Ovary (tissue), 9 donors: Measurements from ENCODE around the gene RELL2. TPM values are rescaled to one million over a fixed set of nuclear protein-coding genes. Genes with fewer than 3 reads are reported as not detected.

Experiments used
- DNase-seq, 5 donors: peaks; one replicate each; pipeline ENCODE4 v3.0.0-alpha.2; 2019 to 2020
- H3K27ac ChIP-seq, 2 donors: fragments of 200-600 bp; one replicate each; pipeline versions ENCODE4 v1.5.1 to v1.8.0; 2019 to 2022
- H3K27me3 ChIP-seq: fragments of 200-600 bp; one replicate; pipeline ENCODE4 v1.8.0; 2022
- H3K36me3 ChIP-seq: fragments of 200-600 bp; sonication (generic); one replicate; pipeline ENCODE4 v1.5.1; 2019
- H3K4me1 ChIP-seq: one replicate; pipeline ENCODE4 v1.8.1; 2013; ENCODE audit warnings: mild to moderate bottlenecking, moderate library complexity; ENCODE audit not compliant: insufficient read depth
- H3K4me3 ChIP-seq: fragments of 200-600 bp; sonication (generic); one replicate; pipeline ENCODE4 v1.5.1; 2017
- H3K9me3 ChIP-seq, 2 donors: fragments of 200-600 bp in 1 of 2; sonication (generic) in 1 of 2; one replicate each; pipeline versions ENCODE4 v1.5.1 to v1.8.1; 2013 to 2019; ENCODE audit warnings: mild to moderate bottlenecking in 1 of 2, moderate library complexity in 1 of 2
- EP300 ChIP-seq: sonication (generic); formaldehyde crosslinking; IDR thresholded peaks from one replicate; pipeline ENCODE4 v1.6.1; 2017; ENCODE audit warnings: antibody characterized with exemption
- POLR2A ChIP-seq: fragments of 450-650 bp; IDR thresholded peaks from one replicate; pipeline ENCODE4 v1.6.1; 2017; ENCODE audit warnings: antibody characterized with exemption, mild to moderate bottlenecking, moderate library complexity
- WGBS, 3 donors: extraction: QIAGEN DNeasy Blood & Tissue Kit in 1 of 3; methylation state at CpG; one replicate each; pipeline versions ENCODE4 v1.1.5 to v1.1.7; 2013 to 2017; 5-methylcytosine and 5-hydroxymethylcytosine counted together
- intact Hi-C, 4 donors: fragments of 100-400 bp; cut with DNase I; formaldehyde crosslinking; loops; one replicate each; pipeline versions ENCODE4 v1.11.0 to v1.15.1; 2022 to 2023
- polyA plus RNA-seq, 2 donors: library from polyadenylated mRNA; stranded (reverse); fragments of 200-250 nt in 1 of 2; fragments of 350-450 nt in 1 of 2; fragmentation: Illumina TruSeq in 1 of 2; extraction: RNeasy Lipid Tissue Mini Kit (QIAGEN cat#74804) in 1 of 2; gene quantifications; one replicate each; pipeline ENCODE4 v1.2.3, GENCODE V29; 2013 to 2014
- total RNA-seq, 7 donors: library from RNA; depleted of rRNA in 2 of 7; stranded (reverse); fragments of >200 nt in 2 of 7; fragmentation: NEBNext Ultra II Directional in 3 of 7; extraction: Animal tissue kit (Norgen Biotek cat#: 25700) in 3 of 7; gene quantifications; one replicate each; pipeline versions ENCODE4 v1.1.0 to v1.2.4, GENCODE V29; 2016 to 2023
- TF ChIP-seq, protein P1 (sequence below), 3 donors: fragments of 450-650 bp in 2 of 3; fragments of 200-600 bp in 1 of 3; IDR thresholded peaks; one replicate each; pipeline versions ENCODE4 v1.5.1 to v1.8.0; 2016 to 2022; ENCODE audit warnings: antibody characterized with exemption in 3 of 3, mild to moderate bottlenecking in 1 of 3
- donor health status: DM: no; HTN: no; CAD: no; lungs with moderate emphysema.
- donor health status: DM: no; HTN: no; CAD: no.
- donor health status: Bipolar disorder and iron deficiency.
- donor health status: DM: yes; HTN: yes; CAD: no.
- donor health status: DM: no; HTN: no; CAD: no.
- donor health status: DM: yes; HTN: yes; CAD: no.

The RELL2 gene
- total and polyA plus RNA-seq, 9 donors: 0.58 to 3.0 (median 1.6) TPM; not detected in 1

DNA sequence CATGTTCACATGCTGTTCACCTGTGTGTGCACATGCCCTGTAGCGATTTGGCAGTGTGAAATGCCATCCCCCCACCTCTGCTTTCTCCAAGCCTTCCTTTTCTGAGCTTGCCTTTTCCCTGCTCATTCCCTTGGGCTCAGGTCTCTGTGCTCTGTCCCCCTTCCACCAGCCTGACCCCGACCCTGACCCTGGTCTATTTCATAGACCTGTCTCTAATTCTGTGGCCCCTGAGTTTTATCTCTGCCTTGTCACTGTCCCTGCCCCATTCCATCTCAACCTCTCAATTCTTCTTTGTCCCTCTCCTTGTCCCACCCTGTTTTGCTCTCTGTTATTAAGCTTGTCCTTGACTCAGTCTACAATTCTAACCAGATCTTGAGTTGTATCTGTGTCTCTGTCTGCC is 44.5 kb downstream of the RELL2 start:
- no peak for DNase-seq
- Histone ChIP-seq H3K9me3 (no peaks in the 10 kb centered on the region), H3K4me3 (peak overlapping the region; percentile 49), H3K4me1 (no peaks in the 10 kb centered on the region), H3K27me3 (no peaks in the 10 kb centered on the region), H3K27ac (no peak overlapping the region), H3K36me3 (no peaks in the 10 kb centered on the region)
- 72 to 80% (median 77%) methylated on average over 2 of the region's 2 CpGs for WGBS, 3 donors
- intact Hi-C loops: no loop called here
- no peak for TF ChIP-seq EP300
- TF ChIP-seq POLR2A: no peak
- TF ChIP-seq, protein P1, sequence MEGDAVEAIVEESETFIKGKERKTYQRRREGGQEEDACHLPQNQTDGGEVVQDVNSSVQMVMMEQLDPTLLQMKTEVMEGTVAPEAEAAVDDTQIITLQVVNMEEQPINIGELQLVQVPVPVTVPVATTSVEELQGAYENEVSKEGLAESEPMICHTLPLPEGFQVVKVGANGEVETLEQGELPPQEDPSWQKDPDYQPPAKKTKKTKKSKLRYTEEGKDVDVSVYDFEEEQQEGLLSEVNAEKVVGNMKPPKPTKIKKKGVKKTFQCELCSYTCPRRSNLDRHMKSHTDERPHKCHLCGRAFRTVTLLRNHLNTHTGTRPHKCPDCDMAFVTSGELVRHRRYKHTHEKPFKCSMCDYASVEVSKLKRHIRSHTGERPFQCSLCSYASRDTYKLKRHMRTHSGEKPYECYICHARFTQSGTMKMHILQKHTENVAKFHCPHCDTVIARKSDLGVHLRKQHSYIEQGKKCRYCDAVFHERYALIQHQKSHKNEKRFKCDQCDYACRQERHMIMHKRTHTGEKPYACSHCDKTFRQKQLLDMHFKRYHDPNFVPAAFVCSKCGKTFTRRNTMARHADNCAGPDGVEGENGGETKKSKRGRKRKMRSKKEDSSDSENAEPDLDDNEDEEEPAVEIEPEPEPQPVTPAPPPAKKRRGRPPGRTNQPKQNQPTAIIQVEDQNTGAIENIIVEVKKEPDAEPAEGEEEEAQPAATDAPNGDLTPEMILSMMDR (IDR thresholded peaks at IDR 0.05): no peak

DNA sequence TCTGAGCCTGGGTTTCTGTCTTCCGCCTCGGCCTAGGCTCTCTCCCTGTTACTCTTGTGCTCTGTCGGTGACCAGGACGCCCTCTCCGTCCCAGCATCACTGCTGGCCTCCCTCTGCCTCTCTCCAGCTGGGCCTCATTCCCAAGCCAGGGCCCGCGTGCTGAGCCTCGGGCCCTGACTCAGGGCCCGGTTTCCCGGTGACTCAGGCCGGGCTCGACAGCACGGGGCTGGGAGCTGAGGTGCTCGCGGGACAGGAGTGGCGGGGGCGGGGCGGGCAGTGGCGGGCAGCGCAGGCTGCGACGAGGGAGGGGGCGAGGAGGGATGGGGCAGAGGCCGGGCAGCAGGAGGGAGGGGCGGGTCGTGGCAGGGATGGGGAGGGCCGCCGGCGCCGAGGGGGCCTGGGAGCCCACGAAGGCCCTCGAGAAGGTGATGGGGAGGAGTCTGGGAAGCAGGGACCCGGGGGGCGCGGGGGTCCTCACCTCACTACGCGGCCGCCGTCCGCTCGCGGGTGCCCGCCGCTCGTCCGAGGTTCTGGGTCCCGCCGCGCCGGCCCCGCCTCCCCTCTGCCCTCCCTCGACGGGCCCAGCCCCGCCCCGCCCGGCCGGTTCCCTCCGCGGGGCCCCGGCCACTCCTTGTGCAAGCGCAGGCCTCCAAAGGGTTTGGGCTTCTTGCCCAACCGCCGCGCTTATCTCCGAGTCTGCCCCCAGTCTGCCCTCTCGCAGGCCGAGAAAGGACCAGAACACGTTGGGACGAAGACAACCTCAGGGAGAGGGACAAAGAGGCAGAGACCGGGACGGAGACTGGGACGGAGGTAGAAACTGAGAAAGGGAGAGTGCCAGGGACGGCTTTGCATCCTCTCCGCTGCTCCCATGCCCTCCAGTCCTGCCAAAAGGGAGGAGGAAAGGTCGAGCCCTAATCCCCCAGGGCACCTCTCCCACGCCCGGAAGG is 45.2 kb downstream of the RELL2 start, which contains the start of gene ARAP3:
Gene ARAP3 (minus strand): TSS at position 536 of the 947 bp plus-strand sequence. CDS start 1,744 bp downstream, outside the sequence.
- H3K9me3 ChIP-seq: no peaks in the 10 kb centered on the region
- peak; percentile 70 to 89 (median 81) for DNase-seq
- no peaks in the 10 kb centered on the region for H3K4me1 ChIP-seq
- intact Hi-C loops: no loop called here
- no peaks in the 10 kb centered on the region for H3K36me3 ChIP-seq
- peak within 1 kb of the TSS; percentile 29 to 42 for H3K27ac ChIP-seq
- peak within 1 kb of the TSS; percentile 49 for H3K4me3 ChIP-seq
- no peaks in the 10 kb centered on the region for H3K27me3 ChIP-seq
- TF ChIP-seq, protein P1 (IDR thresholded peaks at IDR 0.05): no peak
- TF ChIP-seq EP300: no peak
- no peak for TF ChIP-seq POLR2A
- WGBS, 3 donors: 5 to 6% (median 5%) methylated on average over 67 to 73 of the region's 77 CpGs

DNA sequence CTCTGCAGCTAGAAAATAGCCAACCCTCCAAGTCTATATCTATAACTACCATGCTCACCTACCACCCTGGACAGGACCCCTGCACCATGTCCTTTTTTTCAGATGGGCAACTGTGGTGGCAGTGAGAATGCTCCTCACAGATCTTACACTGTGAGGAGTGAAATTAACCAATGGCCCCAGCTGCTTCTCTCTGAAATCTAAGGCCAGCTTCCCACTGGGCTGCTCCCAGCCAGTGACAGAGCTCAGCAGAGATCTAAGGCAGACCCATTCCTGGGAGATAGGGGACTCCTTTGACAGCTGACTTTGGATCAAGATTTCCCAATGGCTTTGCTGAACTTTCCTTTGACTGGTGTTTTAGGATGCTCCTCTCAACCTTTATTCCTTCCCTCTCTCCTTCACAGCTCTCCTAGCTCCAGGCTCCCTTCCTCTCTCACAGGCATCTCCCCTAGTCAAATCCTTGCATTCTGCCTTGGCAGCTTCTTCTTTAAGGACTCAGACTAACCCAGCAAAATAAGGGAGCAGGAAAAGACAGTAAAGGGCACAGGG is 46.9 kb downstream of the RELL2 start:
- Histone ChIP-seq H3K9me3 (no peaks in the 10 kb centered on the region), H3K4me1 (no peaks in the 10 kb centered on the region), H3K4me3 (no peak overlapping the region), H3K36me3 (no peaks in the 10 kb centered on the region), H3K27ac (no peak overlapping the region), H3K27me3 (no peaks in the 10 kb centered on the region)
- intact Hi-C loops: no loop called here
- DNase-seq: no peak
- no peak for TF ChIP-seq EP300
- TF ChIP-seq, protein P1 (IDR thresholded peaks at IDR 0.05): no peak
- TF ChIP-seq POLR2A: no peak

DNA sequence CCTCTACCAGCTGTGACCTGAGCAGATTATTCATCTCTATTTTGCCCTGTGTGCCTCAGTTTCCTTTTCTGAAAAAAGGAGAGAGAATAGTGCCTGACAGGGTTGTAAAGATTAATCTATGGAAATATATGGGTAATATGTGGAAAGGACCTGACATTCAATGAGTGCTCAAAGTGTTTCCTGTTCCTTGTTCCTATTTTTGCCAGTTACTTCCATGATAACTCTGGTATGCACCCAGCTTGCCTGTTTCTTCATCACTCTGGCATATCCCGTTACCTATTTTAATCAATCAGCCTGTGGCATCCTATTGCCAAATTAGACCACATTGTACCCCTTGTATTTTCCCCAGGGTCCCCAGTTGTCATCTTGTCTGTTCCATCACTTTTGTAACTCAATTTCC is 48.8 kb downstream of the RELL2 start:
- Histone ChIP-seq H3K4me3 (no peak overlapping the region), H3K9me3 (no peaks in the 10 kb centered on the region), H3K27ac (no peak overlapping the region), H3K27me3 (no peaks in the 10 kb centered on the region), H3K4me1 (no peaks in the 10 kb centered on the region), H3K36me3 (no peaks in the 10 kb centered on the region)
- no peak for DNase-seq
- intact Hi-C loops: no loop called here
- TF ChIP-seq POLR2A (no peak), EP300 (no peak)
- TF ChIP-seq, protein P1 (IDR thresholded peaks at IDR 0.05): no peak
- WGBS, 3 donors: 84 to 88% (median 86%) methylated on average over 1 of the region's 1 CpG
